ENCODE data around the gene MAD2L1BP. TPM values are rescaled to one million over a fixed set of nuclear protein-coding genes. Genes with fewer than 3 reads are reported as not detected.

The MAD2L1BP gene
- total and polyA plus RNA-seq, 2 of the 4 experiments (the other 2 are of a cell fraction) = 28.1 to 50.2 TPM

- no peak for TF ChIP-seq FOS (IDR thresholded peaks at IDR 0.05; ENCODE audit: low read depth, low read length)
These were observed 36.4 kb downstream of the MAD2L1BP start (continued) for GRCh38 chr6:43671801-43672690.

GRCh38 chr6:43673444-43674084, 37.9 kb downstream of the MAD2L1BP start:
- Histone ChIP-seq H4K91ac (ENCODE audit: insufficient read depth, low read depth, low read length) (no peak overlapping the region), H3K18ac (ENCODE audit: low read depth, low read length) (no peak overlapping the region), H2AFZ (replicated peaks; ENCODE audit: low read length, poor library complexity) (no peak overlapping the region), H4K8ac (ENCODE audit: low read depth in 2 of 2, low read length in 2 of 2) (no peak overlapping the region), H3K4me1 (ENCODE audit: control insufficient read depth, insufficient read depth, low read length) (peaks cover 6% of the 10 kb centered on the region), H3K36me3 (ENCODE audit: control insufficient read depth, insufficient read depth, low read length) (peaks cover 63% of the 10 kb centered on the region), H2AK5ac (ENCODE audit: low read depth, low read length) (no peak overlapping the region; the same call in 1 of the 2 replicates), H2BK5ac (ENCODE audit: low read depth, low read length, poor library complexity, severe bottlenecking) (no peak overlapping the region), H4K20me1 (ENCODE audit: insufficient read depth, low read length) (no peaks in the 10 kb centered on the region), H3K27ac (ENCODE audit: insufficient read depth, low read length) (no peak overlapping the region), H3K9me3 (ENCODE audit: control insufficient read depth, insufficient read depth, low read length) (no peaks in the 10 kb centered on the region), H3K4me2 (ENCODE audit: low read depth, low read length) (no peak overlapping the region), H3K4ac (ENCODE audit: low read depth, low read length) (no peak overlapping the region), H3K9me1 (ENCODE audit: insufficient read depth, low read length) (peaks cover 16% of the 10 kb centered on the region; the same call in 1 of the 2 replicates), H4K5ac (ENCODE audit: low read depth, low read length) (no peak overlapping the region), H2BK15ac (ENCODE audit: low read depth, low read length) (no peak overlapping the region), H3K27me3 (ENCODE audit: control insufficient read depth, insufficient read depth, low read length) (no peaks in the 10 kb centered on the region), H3K56ac (ENCODE audit: extremely low read depth, insufficient read depth, low read length) (no peak overlapping the region), H3K23ac (ENCODE audit: low read depth, low read length) (no peak overlapping the region), H3K14ac (replicated peaks; ENCODE audit: low read depth, low read length) (no peak overlapping the region), H2BK120ac (ENCODE audit: low read depth, low read length) (no peak overlapping the region), H3K4me3 (ENCODE audit: insufficient read depth, low read depth, low read length) (no peak overlapping the region), H2AK9ac (replicated peaks; ENCODE audit: low read depth, low read length, poor library complexity) (no peak overlapping the region), H3K79me1 (ENCODE audit: low read depth in 1 of 2, low read length in 2 of 2) (peaks cover under 1 to 4% of the 10 kb centered on the region in 2 experiments; a peak in 2 of 4 replicates), H2BK20ac (ENCODE audit: low read depth, low read length) (no peak overlapping the region), H3K9ac (ENCODE audit: low read depth, low read length) (no peak overlapping the region)
- in situ Hi-C loops (cut with MboI; ENCODE audit: low sequenced_read_pairs) (no loop called here), intact Hi-C loops (cut with micrococcal nuclease) (no loop called here), dilution Hi-C loops (cut with HindIII; ENCODE audit: low sequenced_read_pairs, unreplicated experiment) (no loop called here)
- no TSS peak for BruUV-seq (replicated peaks)
- DNase-seq = peak; percentile 24
- ChIA-PET POLR2A (ENCODE audit: unreplicated experiment) (no interaction called here), CTCF (no interaction called here)
- no peak for ATAC-seq (ENCODE audit: low read depth)
- WGBS, 2 experiments (ENCODE audit: extremely low coverage in 2 of 2, insufficient read length in 1 of 2) = 40% methylated on average over 1 of the region's 15 CpGs; no CpG with 5 or more reads in 1 of the 2 experiments
- TF ChIP-seq, protein P1, sequence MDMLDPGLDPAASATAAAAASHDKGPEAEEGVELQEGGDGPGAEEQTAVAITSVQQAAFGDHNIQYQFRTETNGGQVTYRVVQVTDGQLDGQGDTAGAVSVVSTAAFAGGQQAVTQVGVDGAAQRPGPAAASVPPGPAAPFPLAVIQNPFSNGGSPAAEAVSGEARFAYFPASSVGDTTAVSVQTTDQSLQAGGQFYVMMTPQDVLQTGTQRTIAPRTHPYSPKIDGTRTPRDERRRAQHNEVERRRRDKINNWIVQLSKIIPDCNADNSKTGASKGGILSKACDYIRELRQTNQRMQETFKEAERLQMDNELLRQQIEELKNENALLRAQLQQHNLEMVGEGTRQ (IDR thresholded peaks at IDR 0.05; ENCODE audit: low read depth, low read length) = no peak
- TF ChIP-seq FOS (IDR thresholded peaks at IDR 0.05; ENCODE audit: low read depth, low read length) (no peak), POLR2A (IDR thresholded peaks at IDR 0.05; ENCODE audit: low read depth, low read length) (no peak), NFE2L2 (IDR thresholded peaks at IDR 0.05; ENCODE audit: low read depth, low read length) (no peak), CEBPB (IDR thresholded peaks at IDR 0.05; ENCODE audit: low read depth, low read length) (no peak), CHD1 (IDR thresholded peaks at IDR 0.05; ENCODE audit: low read depth, low read length) (no peak), SMC3 (IDR thresholded peaks at IDR 0.05; ENCODE audit: low read depth, low read length) (no peak)

Data from IMR-90 (cell line).